HTR-8/SVneo (cell line): ENCODE results near the gene CTCFL.

ENCODE experiments used
- DNase-seq: peaks from one replicate; pipeline ENCODE4 v3.0.0; 2011; ENCODE audit warnings: low spot score, mixed read lengths; ENCODE audit not compliant: insufficient read length
- FAIRE-seq: peaks from 2 replicates; lab custom pipeline; 2011; peaks lifted over from hg19 to GRCh38; lab: Jason Lieb, UNC

The CTCFL gene, protein sequence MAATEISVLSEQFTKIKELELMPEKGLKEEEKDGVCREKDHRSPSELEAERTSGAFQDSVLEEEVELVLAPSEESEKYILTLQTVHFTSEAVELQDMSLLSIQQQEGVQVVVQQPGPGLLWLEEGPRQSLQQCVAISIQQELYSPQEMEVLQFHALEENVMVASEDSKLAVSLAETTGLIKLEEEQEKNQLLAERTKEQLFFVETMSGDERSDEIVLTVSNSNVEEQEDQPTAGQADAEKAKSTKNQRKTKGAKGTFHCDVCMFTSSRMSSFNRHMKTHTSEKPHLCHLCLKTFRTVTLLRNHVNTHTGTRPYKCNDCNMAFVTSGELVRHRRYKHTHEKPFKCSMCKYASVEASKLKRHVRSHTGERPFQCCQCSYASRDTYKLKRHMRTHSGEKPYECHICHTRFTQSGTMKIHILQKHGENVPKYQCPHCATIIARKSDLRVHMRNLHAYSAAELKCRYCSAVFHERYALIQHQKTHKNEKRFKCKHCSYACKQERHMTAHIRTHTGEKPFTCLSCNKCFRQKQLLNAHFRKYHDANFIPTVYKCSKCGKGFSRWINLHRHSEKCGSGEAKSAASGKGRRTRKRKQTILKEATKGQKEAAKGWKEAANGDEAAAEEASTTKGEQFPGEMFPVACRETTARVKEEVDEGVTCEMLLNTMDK

DNA sequence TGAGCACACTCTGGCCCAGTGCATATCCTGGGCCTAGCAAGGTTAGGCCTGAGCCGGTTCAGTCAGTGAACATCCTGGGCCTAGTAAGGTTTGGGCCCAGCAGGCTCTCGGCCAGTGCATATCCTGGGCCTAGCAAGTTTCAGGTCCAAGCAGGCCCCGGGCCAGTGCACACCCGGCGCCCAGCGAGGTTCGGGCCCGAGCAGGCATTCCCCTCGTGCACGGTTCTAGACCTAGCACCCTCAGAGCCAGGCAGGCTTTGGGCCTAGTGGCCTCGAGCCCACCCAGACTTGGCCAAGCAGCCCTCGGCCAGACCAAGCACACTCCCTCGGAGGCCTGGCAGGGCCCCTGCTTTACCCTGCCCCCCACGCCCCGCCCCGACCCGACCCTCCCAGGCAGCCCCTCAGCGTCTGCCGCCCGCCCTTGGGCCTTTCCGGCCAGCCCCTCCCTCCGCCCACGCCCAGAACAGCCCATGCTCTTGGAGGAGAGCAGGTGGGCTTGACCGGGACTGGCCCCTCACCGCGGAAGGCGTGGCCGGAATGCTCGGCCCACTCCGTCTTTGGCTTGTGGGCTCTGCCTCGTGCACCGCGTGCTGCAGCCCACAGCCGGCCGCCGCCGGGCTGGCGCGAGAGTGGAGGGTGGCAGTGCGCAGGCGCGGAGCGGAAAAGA lies at the start of gene CTCFL:
CTCFL (minus strand) TSS at position 630 of the 666 bp plus-strand sequence. CDS start 935 bp downstream, outside the sequence.
- peak; percentile 92 for FAIRE-seq

DNA sequence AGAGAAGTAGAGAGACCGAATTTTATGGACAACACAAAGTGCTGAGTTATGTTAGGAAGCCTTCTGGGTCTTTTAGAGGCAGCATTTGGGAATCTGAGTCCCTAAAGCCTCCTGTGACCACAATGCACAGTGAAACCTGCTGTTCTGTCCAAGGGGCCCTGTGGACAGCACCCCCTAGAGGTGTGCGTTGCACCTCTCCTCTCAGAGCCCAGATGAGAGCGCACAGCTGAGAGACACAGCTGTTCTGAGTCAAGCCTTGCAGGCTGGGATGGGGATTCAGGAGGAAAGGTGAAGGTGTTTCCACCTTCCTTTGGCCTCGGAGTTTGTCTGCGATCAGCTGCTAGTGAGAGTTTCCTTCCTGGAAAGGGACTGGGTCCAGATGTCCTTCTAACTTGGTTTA lies 49.0 kb upstream of the CTCFL start:
- no peak for FAIRE-seq
- DNase-seq = no peak

More for the DNA sequence above, at the start of gene CTCFL:
- DNase-seq = no peak

DNA sequence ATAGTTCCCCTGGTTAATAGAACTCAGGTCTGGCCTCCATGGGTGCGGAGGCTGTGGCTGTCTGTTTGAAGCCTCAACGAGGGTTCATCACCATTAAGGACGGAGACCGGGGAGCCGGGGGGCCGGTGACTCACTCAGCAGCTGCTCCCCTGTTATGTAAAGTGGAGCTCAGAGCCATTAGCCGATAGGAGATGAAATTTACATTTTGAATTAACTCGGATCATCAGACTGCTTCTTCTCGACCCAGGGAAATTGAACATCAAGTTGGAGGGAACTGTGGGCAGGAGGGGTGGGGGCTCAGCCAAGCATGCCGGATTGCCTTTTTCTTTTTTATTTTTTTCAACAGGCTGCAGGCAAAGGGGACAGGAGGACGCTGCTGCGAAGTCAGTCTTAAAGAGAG lies 48.3 kb upstream of the CTCFL start:
- FAIRE-seq (peak; percentile 73), DNase-seq (no peak)

DNA sequence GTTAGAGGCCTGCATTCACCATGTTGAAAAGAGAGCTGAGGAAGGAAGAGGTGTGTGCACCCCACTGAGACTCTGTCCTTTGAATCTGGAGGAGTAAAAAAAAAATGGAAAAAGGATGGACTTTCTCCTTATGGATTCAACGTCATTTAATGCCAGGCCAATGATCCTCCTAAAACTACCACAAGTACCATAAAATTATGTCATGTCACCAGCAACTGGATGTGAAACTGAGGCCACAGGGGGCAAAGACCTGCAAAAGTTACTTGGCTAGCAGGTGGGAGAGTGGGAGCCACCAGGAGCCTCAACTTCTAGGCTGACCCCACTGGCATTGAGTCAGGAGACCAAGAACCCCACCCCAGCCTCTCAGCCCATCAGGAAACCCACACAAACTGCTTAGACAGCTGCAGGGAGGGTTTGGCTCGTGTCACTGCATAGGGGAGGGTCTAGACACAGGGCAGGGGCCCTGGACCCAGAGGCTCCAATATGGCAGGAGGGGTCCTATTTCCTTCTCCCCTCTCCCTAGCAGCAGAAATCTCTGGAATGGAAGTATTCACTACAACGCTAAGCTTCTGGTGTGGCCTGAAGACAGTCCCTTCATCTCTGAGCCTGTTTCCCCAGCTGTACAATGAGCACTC lies 47.0 kb upstream of the CTCFL start:
- DNase-seq (no peak), FAIRE-seq (no peak)

DNA sequence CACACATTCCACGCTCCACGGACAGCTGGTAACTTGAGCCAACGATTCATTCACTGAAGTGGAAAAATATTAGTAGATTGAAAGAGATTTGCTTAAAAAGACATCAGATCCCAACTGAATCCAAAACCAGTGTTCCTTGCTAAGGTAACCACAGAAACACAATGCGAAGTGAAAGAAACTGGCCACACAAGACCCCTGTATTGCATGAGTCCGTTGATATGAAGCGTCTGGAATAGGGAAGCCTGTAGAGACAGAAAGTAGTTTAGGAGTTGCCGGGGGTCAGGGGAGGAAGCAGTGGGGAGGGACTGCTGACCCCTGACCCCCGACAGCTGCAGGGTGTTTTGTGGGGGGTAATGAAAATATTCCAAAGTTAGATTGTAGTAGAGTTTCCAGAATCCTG lies 46.0 kb upstream of the CTCFL start:
- DNase-seq (no peak), FAIRE-seq (peak; percentile 16)

DNA sequence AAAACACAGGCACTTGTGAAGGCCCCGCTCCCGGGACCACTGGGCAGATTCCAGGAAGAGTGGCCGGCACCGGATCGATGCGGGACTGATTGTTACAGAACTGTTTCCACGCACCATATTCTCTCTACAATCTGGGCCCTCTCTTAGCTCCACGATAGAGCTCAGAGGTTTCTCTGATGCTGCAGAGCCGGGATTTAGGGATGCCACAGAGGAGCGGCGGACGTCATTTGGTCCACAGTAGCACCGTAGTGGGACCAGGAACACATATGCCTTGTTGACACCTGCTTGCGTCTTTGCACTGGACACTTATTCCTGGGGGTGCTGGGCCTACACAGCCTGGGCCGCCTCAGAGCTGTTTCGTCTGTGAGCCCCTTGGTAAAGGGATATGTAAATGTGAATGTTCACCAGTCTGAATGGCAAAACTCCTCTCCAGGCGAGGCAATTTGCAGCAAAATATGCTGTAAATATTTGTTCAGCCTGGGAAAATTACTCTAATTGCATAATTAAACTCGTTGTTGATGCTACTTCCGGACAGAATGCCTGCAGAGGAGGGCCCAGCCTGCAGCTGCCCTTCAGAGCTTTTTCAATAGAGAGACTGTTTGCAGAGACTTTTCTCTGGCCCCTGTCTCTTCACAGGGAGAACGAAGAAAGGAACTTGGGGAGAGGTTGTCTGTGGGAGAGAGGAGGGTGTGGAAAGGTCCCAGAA lies 45.4 kb upstream of the CTCFL start:
- FAIRE-seq = peak; percentile 42
- no peak for DNase-seq

DNA sequence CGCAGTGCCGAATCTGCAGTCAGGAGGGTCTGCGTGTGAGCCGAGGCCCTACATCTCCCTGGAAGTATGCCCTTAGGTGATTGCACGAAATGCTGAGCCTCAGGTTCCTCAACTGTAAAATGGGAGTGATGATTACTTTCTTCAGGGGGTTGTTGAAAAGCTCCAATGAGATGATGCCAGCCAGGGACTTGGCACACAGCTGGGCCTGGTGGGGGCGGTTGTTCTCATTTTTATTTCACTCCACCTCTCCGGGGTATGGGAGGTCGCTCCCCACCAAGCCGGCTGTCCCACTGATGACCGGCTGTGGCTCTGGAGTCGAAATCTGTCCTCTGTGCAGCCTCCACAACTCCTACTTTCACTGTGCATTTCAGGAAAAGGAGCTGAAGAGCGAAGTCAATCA lies 44.0 kb upstream of the CTCFL start:
- DNase-seq = no peak
- peak; percentile 69 for FAIRE-seq

DNA sequence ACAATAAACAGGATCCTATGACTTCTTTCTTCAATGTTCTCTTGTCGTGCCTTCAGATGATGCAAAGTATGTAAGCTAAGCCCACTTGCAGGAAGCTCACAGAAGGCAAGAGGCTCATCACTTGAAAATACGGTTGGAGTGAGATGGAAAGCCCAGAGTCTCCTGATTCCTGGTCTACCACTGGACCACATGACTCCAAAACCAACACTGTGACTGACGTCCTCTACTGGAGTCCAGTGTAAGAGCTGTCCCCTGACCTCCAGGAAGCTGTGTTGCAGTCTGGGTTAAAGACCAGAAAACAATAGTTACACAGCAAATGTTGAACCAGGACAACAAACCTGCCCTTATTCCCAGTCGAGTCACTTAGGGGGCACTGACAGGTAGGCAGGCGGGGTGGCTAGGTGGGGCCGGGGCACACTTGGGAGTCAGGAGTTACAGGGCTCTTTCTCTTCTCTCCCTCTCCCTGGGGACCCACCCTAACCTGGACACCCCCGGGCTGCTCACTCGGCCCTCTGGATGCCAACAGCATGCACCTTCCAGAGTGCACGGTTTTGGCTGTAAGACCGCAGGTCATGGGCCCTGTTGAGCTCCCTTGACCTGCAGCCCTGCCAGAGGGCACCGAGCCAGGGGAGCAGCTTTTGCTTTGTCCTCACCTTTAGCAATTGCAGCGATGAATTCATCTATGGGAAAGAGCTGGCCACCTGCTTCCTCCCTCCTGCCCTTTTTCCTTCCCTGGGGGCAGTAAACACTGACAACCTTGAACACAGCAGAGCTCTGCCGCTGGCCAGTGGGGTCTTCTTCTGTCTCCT lies 43.4 kb upstream of the CTCFL start:
- DNase-seq (no peak), FAIRE-seq (peak; percentile 69)

DNA sequence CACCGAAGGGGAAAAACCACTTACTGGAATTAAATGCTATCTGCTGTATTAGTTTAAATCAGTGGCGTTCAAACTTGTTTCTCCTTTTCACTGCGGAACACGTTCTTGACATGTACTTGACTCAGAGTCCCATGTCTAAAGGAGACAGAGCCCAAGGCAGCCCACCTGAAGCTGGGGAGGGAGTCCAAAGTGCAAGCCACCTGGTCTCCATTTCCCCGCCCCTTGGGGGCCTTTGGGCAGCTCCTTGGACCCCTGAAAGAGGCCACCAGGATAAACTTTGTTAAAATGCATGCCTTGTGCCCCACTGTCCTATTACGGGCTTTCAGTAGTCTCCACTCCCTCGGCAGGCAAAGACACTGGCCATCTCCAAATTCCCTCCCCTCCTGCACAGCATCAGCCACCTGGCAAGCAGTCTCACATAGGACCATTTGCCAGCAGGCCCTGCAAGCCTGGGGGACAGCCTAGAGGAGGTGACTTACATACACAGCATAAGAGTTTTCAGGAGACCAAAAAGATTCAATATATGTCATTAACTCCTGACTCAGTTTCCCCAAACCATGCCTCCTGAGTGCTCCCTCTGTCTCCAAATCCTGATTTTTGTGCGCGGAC lies 42.6 kb upstream of the CTCFL start:
- FAIRE-seq (peak; percentile 42), DNase-seq (no peak)

DNA sequence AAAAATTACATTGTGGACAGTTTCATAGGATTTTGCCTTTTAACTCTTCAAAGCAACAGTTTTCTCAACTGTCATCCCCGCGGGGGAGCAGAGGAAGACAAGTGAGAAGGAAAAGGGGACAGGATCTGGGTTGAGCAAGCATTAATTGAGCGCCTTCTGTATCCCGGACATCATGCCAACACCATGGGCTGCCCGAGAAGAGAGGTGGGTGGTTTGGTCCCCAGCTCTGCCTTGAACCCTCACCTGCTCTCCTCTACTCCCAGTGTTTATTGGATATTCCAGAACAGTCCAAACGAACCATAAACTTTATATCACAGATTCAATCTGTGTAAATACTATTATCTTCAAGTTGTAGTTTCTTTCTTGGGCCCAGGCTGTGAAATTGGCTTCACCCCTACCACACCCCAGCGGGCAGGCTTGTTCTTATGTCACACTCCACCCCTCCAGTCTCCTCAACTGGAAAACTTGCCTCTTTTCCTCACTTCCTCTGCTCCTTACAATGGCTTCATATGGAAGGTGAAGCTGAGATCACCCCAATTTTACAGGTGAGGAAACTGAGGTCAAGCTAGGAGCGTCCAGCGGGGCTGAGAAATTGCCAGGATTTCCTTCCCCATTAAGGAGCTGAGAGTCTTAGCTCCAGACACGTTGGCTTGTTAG lies 42.0 kb upstream of the CTCFL start:
- FAIRE-seq = peak; percentile 23
- DNase-seq = no peak

DNA sequence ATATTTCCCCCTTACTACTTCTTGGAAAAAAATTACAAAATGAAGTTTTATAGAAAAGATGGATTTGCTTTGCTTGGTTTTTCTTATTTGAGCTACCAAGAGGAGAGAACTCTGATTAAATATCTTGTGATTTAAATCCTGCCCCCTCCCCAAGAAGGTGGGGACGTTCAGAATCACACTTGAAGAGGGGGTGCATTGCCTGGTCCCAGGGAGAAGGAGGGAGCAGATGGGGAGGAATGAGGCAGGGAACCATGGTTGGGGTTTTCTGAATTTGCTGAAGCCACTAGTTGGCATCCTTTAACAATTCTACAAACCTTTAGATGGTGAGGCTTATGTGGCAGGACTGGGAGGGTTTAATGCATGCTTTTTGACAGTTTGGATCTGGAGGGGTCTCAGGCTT lies 41.5 kb upstream of the CTCFL start:
- FAIRE-seq (no peak), DNase-seq (no peak)

DNA sequence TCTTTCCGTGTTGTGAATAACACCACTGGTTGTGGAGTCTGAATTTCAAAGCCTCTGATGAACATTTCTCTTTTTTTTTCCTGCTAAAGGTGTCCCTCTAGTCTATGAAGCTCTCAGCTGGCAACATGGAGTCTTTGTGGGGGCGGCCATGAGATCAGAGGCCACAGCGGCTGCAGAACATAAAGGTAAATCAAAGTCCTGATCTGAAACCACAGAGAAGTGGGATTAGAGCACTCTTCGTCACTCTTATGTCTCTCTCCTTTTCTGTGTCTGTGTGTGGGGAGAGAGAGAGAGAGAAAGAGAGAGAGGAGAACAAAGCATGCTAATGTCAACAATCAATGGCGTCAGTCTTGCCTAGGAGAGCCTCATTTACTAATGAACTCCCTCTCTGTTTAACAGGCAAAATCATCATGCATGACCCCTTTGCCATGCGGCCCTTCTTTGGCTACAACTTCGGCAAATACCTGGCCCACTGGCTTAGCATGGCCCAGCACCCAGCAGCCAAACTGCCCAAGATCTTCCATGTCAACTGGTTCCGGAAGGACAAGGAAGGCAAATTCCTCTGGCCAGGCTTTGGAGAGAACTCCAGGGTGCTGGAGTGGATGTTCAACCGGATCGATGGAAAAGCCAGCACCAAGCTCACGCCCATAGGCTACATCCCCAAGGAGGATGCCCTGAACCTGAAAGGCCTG lies 40.2 kb upstream of the CTCFL start:
- DNase-seq = no peak
- FAIRE-seq = peak; percentile 46

DNA sequence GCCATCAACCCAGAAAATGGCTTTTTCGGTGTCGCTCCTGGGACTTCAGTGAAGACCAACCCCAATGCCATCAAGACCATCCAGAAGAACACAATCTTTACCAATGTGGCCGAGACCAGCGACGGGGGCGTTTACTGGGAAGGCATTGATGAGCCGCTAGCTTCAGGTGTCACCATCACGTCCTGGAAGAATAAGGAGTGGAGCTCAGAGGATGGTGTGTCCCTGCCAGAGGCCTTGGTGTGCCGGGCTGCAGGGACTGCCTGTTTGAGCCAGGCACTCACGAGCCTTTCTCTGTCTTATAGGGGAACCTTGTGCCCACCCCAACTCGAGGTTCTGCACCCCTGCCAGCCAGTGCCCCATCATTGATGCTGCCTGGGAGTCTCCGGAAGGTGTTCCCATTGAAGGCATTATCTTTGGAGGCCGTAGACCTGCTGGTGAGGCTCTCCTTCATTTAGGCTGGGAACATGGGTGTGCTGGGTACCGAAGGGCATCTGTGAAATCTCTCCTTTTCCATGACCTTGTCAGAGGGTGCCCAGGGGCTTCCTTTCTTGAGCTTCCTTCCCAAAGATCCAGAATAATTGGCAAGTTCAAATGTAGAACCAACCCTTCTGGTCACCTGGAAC lies 39.4 kb upstream of the CTCFL start:
- FAIRE-seq = peak; percentile 26

DNA sequence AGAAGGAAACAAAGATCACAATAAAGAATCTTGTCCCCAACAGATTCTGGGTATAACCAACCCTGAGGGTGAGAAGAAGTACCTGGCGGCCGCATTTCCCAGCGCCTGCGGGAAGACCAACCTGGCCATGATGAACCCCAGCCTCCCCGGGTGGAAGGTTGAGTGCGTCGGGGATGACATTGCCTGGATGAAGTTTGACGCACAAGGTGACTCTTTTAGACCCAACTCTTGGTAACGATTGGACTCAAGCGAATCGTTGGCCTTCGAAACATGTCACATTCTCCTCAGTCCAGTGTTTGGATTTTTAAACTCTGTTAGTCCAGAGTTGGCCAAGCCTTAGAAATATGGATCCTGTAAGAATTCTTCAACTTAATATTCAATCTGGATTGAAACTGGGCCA lies 38.6 kb upstream of the CTCFL start:
- FAIRE-seq = peak; percentile 31

More for the DNA sequence above, 39.4 kb upstream of the CTCFL start:
- no peak for DNase-seq

DNA sequence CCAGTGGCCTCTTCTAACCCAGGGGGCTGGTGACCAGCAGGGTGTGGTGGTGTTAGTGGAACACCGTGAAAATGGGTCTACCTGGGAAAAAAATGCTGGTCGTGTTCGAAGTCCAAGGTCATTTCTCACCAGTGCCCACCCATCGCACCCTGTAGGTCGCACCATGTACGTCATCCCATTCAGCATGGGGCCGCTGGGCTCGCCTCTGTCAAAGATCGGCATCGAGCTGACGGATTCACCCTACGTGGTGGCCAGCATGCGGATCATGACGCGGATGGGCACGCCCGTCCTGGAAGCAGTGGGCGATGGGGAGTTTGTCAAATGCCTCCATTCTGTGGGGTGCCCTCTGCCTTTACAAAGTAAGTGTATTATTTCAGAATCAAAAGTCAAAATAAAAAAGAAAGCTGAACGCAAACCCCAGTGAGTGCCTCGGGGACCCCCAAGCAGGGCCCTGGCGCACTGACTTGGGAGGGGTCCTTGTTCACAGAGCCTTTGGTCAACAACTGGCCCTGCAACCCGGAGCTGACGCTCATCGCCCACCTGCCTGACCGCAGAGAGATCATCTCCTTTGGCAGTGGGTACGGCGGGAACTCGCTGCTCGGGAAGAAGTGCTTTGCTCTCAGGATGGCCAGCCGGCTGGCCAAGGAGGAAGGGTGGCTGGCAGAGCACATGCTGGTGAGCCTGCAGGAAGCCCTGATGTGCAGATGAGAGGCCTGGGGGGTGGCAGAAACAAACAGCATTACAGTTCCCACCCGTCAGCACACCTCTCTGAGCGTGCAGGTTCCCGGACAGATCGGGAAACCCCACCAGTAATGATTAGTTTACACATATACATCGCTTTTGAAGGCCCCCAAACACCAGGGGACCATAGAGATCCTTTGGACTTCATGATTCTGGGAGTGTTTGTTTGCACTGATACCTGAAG lies 37.9 kb upstream of the CTCFL start:
- FAIRE-seq = no peak
- DNase-seq = no peak

More for the DNA sequence above, 38.6 kb upstream of the CTCFL start:
- DNase-seq = no peak
